SK-N-SH (cell line): ENCODE measurements around the gene DNAH5.

Experiments
- CTCF ChIP-seq: fragments of 200-600 bp; sonication (generic); IDR thresholded peaks from 2 replicates; pipeline ENCODE4 v1.6.1; 2017; ENCODE audit warnings: antibody characterized with exemption, mild to moderate bottlenecking, moderate library complexity
- EP300 ChIP-seq, 2 experiments: IDR thresholded peaks; 2 replicates each; pipeline versions ENCODE4 v1.4.0 to v1.6.1; 2012; ENCODE audit warnings: borderline replicate concordance in 1 of 2, low read depth in 1 of 2, low read length in 1 of 2
- EZH2phosphoT487 ChIP-seq: fragments of 200-600 bp; sonication (generic); IDR thresholded peaks from 2 replicates; pipeline ENCODE4 v1.6.1; 2017; ENCODE audit warnings: low read depth, mixed run types, mild to moderate bottlenecking, antibody characterized with exemption, moderate library complexity, borderline replicate concordance
- FOXM1 ChIP-seq: IDR thresholded peaks from 2 replicates; pipeline ENCODE4 v1.4.0; 2012; ENCODE audit warnings: low read depth, mild to moderate bottlenecking
- MXI1 ChIP-seq: IDR thresholded peaks from 2 replicates; pipeline ENCODE4 v1.6.1; 2012; ENCODE audit warnings: mild to moderate bottlenecking, low read depth, low read length, improper control_type of control experiment
- NRF1 ChIP-seq: IDR thresholded peaks from 2 replicates; pipeline ENCODE4 v1.6.1; 2012; ENCODE audit warnings: low read depth, mild to moderate bottlenecking, low read length
- RCOR1 ChIP-seq: fragments of 150-350 bp; IDR thresholded peaks from 2 replicates; pipeline ENCODE4 v1.6.1; 2017; ENCODE audit warnings: antibody characterized with exemption, low read length

DNA sequence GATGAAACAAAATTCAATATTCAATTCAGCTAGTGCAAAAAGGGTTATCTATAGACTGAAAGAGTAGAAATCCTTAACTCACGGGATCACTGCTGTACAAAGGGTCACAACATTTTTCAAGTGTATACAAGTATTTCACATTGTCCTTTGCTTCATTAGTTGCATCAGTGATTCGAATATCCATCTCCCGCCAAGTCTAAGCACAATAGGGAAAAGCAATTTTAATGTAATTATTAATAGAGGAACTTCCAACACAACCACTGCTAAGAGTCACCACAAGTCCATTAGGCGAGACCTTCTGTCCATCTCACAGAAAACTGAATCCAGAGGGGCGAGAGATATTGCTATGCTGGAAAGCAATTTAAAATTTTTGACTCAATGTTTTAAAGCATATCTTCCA is 27.4 kb downstream of the DNAH5 start:
- TF ChIP-seq NRF1: no peak
- TF ChIP-seq MXI1: no peak
- TF ChIP-seq CTCF: no peak
- TF ChIP-seq EP300 (IDR thresholded peaks at IDR 0.05; ENCODE audit: borderline replicate concordance in 1 of 2, low read depth in 1 of 2, low read length in 1 of 2): no peak
- no peak for TF ChIP-seq RCOR1
- no peak for TF ChIP-seq FOXM1
- TF ChIP-seq EZH2phosphoT487: no peak
